Measurements from ENCODE around the gene PTPN4. TPM values are rescaled to one million over a fixed set of nuclear protein-coding genes. Genes with fewer than 3 reads are reported as not detected.

Gene PTPN4
- total RNA-seq, 1 donor, result 28.5 TPM

DNA sequence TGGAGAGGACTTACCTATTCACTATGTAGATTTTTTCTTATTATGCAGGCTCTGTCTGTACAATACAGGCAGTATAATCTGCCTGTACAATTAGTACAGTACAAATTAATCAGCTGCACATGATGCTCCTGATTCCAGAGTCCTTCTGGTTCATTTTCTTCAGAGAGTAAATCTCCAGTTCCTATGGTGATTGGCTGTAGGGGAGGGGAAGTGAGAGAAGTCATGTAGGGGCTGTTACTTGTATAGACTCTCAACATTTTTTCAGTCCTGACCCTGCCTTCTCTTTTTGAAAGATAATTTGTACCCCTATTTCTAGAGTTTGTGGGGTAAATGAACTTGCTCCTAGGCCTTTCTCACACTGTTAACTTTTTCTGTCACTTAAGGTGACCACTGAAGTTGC, 54.5 kb downstream of the PTPN4 start:
- no peak overlapping the region for H3K4me3 ChIP-seq (ENCODE audit: low read depth, low read length)
- TF ChIP-seq, protein P1, sequence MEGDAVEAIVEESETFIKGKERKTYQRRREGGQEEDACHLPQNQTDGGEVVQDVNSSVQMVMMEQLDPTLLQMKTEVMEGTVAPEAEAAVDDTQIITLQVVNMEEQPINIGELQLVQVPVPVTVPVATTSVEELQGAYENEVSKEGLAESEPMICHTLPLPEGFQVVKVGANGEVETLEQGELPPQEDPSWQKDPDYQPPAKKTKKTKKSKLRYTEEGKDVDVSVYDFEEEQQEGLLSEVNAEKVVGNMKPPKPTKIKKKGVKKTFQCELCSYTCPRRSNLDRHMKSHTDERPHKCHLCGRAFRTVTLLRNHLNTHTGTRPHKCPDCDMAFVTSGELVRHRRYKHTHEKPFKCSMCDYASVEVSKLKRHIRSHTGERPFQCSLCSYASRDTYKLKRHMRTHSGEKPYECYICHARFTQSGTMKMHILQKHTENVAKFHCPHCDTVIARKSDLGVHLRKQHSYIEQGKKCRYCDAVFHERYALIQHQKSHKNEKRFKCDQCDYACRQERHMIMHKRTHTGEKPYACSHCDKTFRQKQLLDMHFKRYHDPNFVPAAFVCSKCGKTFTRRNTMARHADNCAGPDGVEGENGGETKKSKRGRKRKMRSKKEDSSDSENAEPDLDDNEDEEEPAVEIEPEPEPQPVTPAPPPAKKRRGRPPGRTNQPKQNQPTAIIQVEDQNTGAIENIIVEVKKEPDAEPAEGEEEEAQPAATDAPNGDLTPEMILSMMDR (IDR thresholded peaks at IDR 0.05; ENCODE audit: insufficient read depth, low read depth, low read length), result no peak
- no peak for DNase-seq (ENCODE audit: low read depth)

DNA sequence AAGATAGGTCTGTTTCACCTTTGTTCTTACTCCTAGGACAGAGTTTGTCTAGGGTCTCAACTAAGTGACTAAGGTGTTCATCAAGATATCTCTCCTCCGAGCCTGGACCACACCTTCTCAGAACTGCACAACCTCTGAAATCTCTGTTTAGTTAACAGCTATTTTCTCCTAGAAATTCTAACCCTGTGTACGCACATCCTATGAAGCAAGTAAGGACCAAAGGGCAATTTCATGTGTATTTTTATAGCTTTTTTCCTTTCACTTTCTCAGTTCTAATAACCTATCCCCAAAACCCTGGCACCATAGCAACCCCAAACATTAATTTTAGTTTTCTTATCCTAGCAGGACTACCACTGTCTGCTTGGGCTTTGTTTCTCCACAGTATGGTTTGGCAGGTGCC, 59.1 kb downstream of the PTPN4 start:
- no peak for DNase-seq (ENCODE audit: low read depth)
- TF ChIP-seq, protein P1 (IDR thresholded peaks at IDR 0.05; ENCODE audit: insufficient read depth, low read depth, low read length), result no peak
- no peak overlapping the region for H3K4me3 ChIP-seq (ENCODE audit: low read depth, low read length)

DNA sequence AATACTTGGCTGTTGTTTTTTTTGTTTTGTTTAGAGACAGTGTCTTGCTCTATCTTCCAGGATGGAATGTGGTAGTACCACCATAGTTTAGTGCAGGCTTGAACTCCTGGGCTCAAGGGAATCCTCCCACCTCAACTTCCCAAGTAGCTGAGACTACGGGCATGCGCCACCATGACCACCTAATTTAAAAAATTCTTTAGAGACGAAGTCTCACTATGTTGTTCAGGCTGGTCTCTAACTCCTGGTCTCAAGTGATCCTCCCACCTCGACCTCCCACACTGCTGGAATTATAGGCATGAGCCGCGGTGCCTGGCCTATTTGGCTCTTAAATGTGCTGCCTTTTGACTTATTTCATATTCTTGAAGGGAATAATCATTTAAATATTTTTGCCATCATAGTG, 60.1 kb downstream of the PTPN4 start:
- no peak for DNase-seq (ENCODE audit: low read depth)
- no peak overlapping the region for H3K4me3 ChIP-seq (ENCODE audit: low read depth, low read length)
- TF ChIP-seq, protein P1 (IDR thresholded peaks at IDR 0.05; ENCODE audit: insufficient read depth, low read depth, low read length), result no peak

DNA sequence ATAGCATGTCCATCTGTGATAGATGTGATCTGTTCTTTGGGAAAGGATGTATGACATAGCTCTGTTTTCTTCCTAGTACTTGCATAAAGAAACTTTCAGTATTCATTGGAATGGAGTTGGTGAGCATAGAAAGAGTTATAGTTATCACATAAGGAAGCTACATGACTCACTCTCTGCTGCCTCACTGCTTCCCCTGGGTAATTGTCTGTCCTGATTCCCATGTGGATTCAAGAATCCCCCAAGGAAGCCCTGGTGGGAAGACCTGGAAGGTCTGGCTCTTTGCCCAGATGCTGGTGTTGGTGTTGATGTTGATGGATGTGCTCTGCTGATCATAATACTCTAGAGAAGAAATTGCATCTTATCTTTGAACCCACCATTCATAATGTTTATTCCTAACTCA, 60.6 kb downstream of the PTPN4 start:
- peak; percentile 63 for DNase-seq (ENCODE audit: low read depth)
- no peak overlapping the region for H3K4me3 ChIP-seq (ENCODE audit: low read depth, low read length)
- TF ChIP-seq, protein P1 (IDR thresholded peaks at IDR 0.05; ENCODE audit: insufficient read depth, low read depth, low read length), result no peak

DNA sequence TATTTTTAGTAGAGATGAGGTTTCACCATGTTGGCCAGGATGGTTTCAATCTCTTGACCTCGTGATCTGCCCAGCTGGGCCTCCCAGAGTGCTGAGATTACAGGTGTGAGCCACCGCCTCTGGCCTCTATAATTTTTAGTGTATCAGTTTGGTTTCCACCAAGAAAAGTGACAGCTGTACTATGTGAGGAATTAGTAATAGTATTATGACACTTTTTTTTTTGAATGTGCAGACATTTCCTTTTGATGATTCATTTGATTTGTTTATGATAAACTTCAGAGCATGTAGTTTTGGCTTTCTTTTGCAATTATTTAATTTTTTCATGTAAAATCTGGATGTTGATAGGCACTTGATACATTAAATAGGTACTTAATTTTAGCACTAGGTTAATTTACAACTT, 61.5 kb downstream of the PTPN4 start:
- H3K4me3 ChIP-seq (ENCODE audit: low read depth, low read length), result no peak overlapping the region
- no peak for DNase-seq (ENCODE audit: low read depth)
- TF ChIP-seq, protein P1 (IDR thresholded peaks at IDR 0.05; ENCODE audit: insufficient read depth, low read depth, low read length), result no peak

DNA sequence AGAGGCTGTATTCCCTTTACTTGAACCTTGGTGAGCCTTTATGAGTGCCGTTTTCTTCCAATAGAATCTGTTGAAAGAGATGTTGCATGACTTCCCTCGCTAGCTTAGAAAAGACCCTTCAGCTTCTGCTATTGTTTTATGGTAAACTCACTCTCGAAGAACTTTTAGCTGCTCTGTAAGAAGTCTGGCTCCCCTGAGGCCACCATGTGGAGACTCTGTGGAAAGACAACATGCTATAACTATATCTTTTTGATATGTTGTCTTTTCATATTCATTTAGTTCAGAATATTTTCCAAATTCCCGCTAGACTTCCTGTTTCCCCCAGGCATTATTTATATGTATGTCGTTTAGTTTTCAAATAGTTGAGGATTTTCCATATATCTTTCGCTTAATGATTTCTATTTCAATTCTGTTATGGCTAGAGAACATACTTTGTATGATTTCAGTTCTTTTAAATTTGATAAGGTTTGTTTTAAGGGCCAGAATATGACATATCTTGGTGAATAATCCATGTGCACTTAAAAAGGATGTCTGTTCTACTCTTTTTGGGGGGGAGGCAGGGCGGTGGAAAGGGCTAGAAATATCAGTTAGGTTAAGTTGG, 64.1 kb downstream of the PTPN4 start:
- no peak overlapping the region for H3K4me3 ChIP-seq (ENCODE audit: low read depth, low read length)
- TF ChIP-seq, protein P1 (IDR thresholded peaks at IDR 0.05; ENCODE audit: insufficient read depth, low read depth, low read length), result peak; percentile 75
- peak; percentile 54 for DNase-seq (ENCODE audit: low read depth)

DNA sequence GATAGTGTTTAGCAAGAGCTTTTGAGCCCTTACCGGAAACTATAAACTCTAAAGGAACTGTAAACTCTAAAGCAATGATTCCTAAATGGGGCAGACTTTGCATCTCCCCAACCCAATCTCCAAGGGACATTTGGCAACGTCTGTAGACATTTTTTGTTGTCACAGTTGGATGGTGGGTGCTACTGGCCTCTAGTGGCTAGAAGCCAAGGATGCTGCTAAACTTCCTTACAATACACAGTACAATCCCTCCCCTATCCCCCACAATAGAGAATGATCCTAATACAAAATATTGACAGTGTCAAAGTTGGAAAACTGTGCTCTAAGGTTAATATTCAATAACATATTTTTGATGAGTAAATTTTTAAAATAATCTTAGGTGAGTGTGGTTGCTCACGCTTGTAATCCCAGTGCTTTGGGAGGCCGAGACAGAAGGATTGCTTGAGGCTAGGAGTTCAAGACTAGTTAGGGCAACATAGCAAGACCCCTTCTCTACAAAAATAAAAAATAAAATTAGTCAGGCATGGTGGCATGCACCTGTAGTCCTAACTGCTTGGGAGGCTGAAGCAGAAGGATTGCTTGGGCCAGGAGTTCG, 66.7 kb downstream of the PTPN4 start:
- peak; percentile 44 for DNase-seq (ENCODE audit: low read depth)
- TF ChIP-seq, protein P1 (IDR thresholded peaks at IDR 0.05; ENCODE audit: insufficient read depth, low read depth, low read length), result peak; percentile 70
- no peak overlapping the region for H3K4me3 ChIP-seq (ENCODE audit: low read depth, low read length)

All from fibroblast of villous mesenchyme (primary cell).